K562 (cell line): ENCODE results near the gene RREB1. TPM values are rescaled to one million over a fixed set of nuclear protein-coding genes. Genes with fewer than 3 reads are reported as not detected.

Experiments
- BRF1 ChIP-seq: IDR thresholded peaks from 3 replicates; pipeline ENCODE4 v1.6.1; 2011; ENCODE audit warnings: borderline replicate concordance, mild to moderate bottlenecking; ENCODE audit not compliant: insufficient read length; ENCODE audit errors: extremely low read depth
- CBX3 ChIP-seq, 2 experiments: IDR thresholded peaks; 1 replicate in 1 of 2; 2 replicates in 1 of 2; pipeline ENCODE4 v1.6.1; 2012; ENCODE audit warnings: inconsistent platforms in 2 of 2, low read length in 2 of 2, borderline replicate concordance in 1 of 2, control low read depth in 1 of 2
- CEBPB ChIP-seq: fragments of 450-650 bp; IDR thresholded peaks from 2 replicates; pipeline ENCODE4 v1.6.1; 2016; ENCODE audit warnings: missing genetic modification characterization, missing compliant biosample characterization
- CTBP1 ChIP-seq: fragments of 450-650 bp; IDR thresholded peaks from 2 replicates; pipeline ENCODE4 v1.6.1; 2016; ENCODE audit warnings: borderline replicate concordance
- EGR1 ChIP-seq: fragments of 450-650 bp; conservative IDR thresholded peaks from 2 replicates; pipeline ENCODE4 v1.6.1; 2017; ENCODE audit warnings: mild to moderate bottlenecking
- EWSR1 ChIP-seq: fragments of 450-650 bp; IDR thresholded peaks from 2 replicates; pipeline ENCODE4 v1.6.1; 2018; ENCODE audit warnings: borderline replicate concordance, mild to moderate bottlenecking, low read depth, moderate library complexity; ENCODE audit not compliant: partially characterized antibody
- FOS ChIP-seq: IDR thresholded peaks from 3 replicates; pipeline ENCODE4 v1.6.1; 2011; ENCODE audit not compliant: insufficient read length; ENCODE audit errors: extremely low read depth
- FOXM1 ChIP-seq, 2 experiments: fragments of 450-650 bp in 1 of 2; sonication (generic) in 1 of 2; formaldehyde crosslinking in 1 of 2; IDR thresholded peaks; 2 replicates each; pipeline versions ENCODE4 v1.6.1 to v1.9.0; 2017 to 2022; ENCODE audit warnings: low read depth in 2 of 2, mild to moderate bottlenecking in 2 of 2, missing genetic modification reagents in 1 of 2, moderate library complexity in 1 of 2
- NFE2L1 ChIP-seq: fragments of 450-650 bp; IDR thresholded peaks from 2 replicates; pipeline ENCODE4 v1.6.1; 2016; ENCODE audit warnings: missing genetic modification characterization, low read depth, mild to moderate bottlenecking, missing compliant biosample characterization, moderate library complexity, borderline replicate concordance
- RBM14 ChIP-seq: fragments of 200-400 bp; formaldehyde crosslinking; IDR thresholded peaks from 2 replicates; pipeline ENCODE4 v1.6.1; 2018; ENCODE audit warnings: low read depth, mild to moderate bottlenecking, low read length, moderate library complexity, borderline replicate concordance; ENCODE audit not compliant: insufficient read depth
- ZFP1 ChIP-seq: fragments of 450-650 bp; formaldehyde crosslinking; IDR thresholded peaks from 2 replicates; pipeline ENCODE4 v1.4.0; 2020; ENCODE audit warnings: mild to moderate bottlenecking, mixed read lengths
- ZNF324 ChIP-seq: fragments of 250-450 bp; sonication (Bioruptor Pico); IDR thresholded peaks from 2 replicates; pipeline ENCODE4 v1.4.0; 2020; ENCODE audit warnings: mild to moderate bottlenecking
- ZNF431 ChIP-seq: sonication (generic); formaldehyde crosslinking; IDR thresholded peaks from 2 replicates; pipeline ENCODE4 v1.8.0; 2022; ENCODE audit warnings: mild to moderate bottlenecking, missing genetic modification reagents
- ZNF699 ChIP-seq: fragments of 250-450 bp; sonication (Bioruptor Pico); IDR thresholded peaks from 2 replicates; pipeline ENCODE4 v1.8.0; 2021; ENCODE audit warnings: mild to moderate bottlenecking, moderate library complexity; ENCODE audit not compliant: insufficient replicate concordance
- ZNF79 ChIP-seq: fragments of 250-450 bp; sonication (Bioruptor Pico); IDR thresholded peaks from 2 replicates; pipeline ENCODE4 v1.4.0; 2020; ENCODE audit warnings: low read depth, mild to moderate bottlenecking, moderate library complexity
- polyA plus RNA-seq, 8 experiments: library from polyadenylated mRNA; depleted of rRNA in 4 of 8; stranded (reverse) in 5 of 8; unstranded in 3 of 8; fragments of >200 nt; fragmentation: Nextera tagmentation in 2 of 8; fragmentation: Illumina TruSeq in 1 of 8; extraction: Ambion mirVana in 2 of 8; extraction: Trizol in 1 of 8; gene quantifications; 2 replicates each; pipeline versions ENCODE4 v1.2.1 to v1.2.3, GENCODE V29; 2011 to 2014; ENCODE audit warnings: inconsistent platforms in 1 of 8, missing spikeins in 1 of 8
- total RNA-seq, 7 experiments: library from RNA; depleted of rRNA in 6 of 7; stranded (reverse); fragments of >200 nt in 6 of 7; fragmentation: Illumina TruSeq in 2 of 7; extraction: Trizol in 2 of 7; gene quantifications; 2 replicates each; pipeline versions ENCODE4 v1.2.1 to v1.2.3, GENCODE V29; 2011 to 2021; ENCODE audit warnings: low replicate concordance in 1 of 7
- TF ChIP-seq, protein P1 (sequence below): sonication (generic); formaldehyde crosslinking; IDR thresholded peaks from 2 replicates; pipeline ENCODE4 v1.8.1; 2022; ENCODE audit warnings: missing genetic modification reagents
- TF ChIP-seq, protein P2 (sequence below): fragments of 450-650 bp; conservative IDR thresholded peaks from 2 replicates; pipeline ENCODE4 v1.6.1; 2016; ENCODE audit warnings: missing genetic modification characterization, low read depth, mild to moderate bottlenecking, control low read depth, missing compliant biosample characterization
- TF ChIP-seq, protein P3 (sequence below): fragments of 250-450 bp; sonication (Bioruptor Pico); IDR thresholded peaks from 2 replicates; pipeline ENCODE4 v1.8.0; 2021; ENCODE audit warnings: mild to moderate bottlenecking, moderate library complexity
- TF ChIP-seq, protein P4 (sequence below): fragments of 200-800 bp; sonication (Bioruptor generic); IDR thresholded peaks from 2 replicates; pipeline ENCODE4 v1.6.1; 2017; ENCODE audit warnings: missing genetic modification characterization, missing compliant biosample characterization
- TF ChIP-seq, protein P5 (sequence below): fragments of 250-450 bp; sonication (Bioruptor Pico); IDR thresholded peaks from 2 replicates; pipeline ENCODE4 v1.5.0; 2021

The RREB1 gene
- total and polyA plus RNA-seq, 9 of the 15 experiments (the other 6 are each of a cell fraction or from before 2014, with no cell fraction given), result 3.3 to 64.2 (median 19.3) TPM

GRCh38 chr6:7111095-7111690 lies 3.4 kb downstream of the RREB1 start (continued):
- TF ChIP-seq CEBPB (tag), result 0 out of 2 replicates have a peak, but pooled peaks have one; percentile 39
- TF ChIP-seq, protein P1, sequence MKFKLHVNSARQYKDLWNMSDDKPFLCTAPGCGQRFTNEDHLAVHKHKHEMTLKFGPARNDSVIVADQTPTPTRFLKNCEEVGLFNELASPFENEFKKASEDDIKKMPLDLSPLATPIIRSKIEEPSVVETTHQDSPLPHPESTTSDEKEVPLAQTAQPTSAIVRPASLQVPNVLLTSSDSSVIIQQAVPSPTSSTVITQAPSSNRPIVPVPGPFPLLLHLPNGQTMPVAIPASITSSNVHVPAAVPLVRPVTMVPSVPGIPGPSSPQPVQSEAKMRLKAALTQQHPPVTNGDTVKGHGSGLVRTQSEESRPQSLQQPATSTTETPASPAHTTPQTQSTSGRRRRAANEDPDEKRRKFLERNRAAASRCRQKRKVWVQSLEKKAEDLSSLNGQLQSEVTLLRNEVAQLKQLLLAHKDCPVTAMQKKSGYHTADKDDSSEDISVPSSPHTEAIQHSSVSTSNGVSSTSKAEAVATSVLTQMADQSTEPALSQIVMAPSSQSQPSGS (CRISPR knock-in tag), result no peak
- TF ChIP-seq ZNF431 (CRISPR knock-in tag), result no peak
- TF ChIP-seq, protein P2, sequence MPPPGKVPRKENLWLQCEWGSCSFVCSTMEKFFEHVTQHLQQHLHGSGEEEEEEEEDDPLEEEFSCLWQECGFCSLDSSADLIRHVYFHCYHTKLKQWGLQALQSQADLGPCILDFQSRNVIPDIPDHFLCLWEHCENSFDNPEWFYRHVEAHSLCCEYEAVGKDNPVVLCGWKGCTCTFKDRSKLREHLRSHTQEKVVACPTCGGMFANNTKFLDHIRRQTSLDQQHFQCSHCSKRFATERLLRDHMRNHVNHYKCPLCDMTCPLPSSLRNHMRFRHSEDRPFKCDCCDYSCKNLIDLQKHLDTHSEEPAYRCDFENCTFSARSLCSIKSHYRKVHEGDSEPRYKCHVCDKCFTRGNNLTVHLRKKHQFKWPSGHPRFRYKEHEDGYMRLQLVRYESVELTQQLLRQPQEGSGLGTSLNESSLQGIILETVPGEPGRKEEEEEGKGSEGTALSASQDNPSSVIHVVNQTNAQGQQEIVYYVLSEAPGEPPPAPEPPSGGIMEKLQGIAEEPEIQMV (tag), result no peak
- TF ChIP-seq ZFP1 (CRISPR knock-in tag), result no peak
- TF ChIP-seq CTBP1, result peak; percentile 8; the same call in 1 of the 2 replicates
- no peak for TF ChIP-seq RBM14
- TF ChIP-seq BRF1, result no peak
- TF ChIP-seq FOXM1 (IDR thresholded peaks at IDR 0.05; ENCODE audit: low read depth), result 0 out of 2 replicates have a peak, but pooled peaks have one; percentile 11
- TF ChIP-seq FOXM1 (CRISPR knock-in tag; IDR thresholded peaks at IDR 0.05; ENCODE audit: low read depth), result no peak
- no peak for TF ChIP-seq ZNF699
- TF ChIP-seq EWSR1, result no peak
- TF ChIP-seq, protein P3, sequence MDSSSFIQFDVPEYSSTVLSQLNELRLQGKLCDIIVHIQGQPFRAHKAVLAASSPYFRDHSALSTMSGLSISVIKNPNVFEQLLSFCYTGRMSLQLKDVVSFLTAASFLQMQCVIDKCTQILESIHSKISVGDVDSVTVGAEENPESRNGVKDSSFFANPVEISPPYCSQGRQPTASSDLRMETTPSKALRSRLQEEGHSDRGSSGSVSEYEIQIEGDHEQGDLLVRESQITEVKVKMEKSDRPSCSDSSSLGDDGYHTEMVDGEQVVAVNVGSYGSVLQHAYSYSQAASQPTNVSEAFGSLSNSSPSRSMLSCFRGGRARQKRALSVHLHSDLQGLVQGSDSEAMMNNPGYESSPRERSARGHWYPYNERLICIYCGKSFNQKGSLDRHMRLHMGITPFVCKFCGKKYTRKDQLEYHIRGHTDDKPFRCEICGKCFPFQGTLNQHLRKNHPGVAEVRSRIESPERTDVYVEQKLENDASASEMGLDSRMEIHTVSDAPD (CRISPR knock-in tag), result no peak
- TF ChIP-seq, protein P4, sequence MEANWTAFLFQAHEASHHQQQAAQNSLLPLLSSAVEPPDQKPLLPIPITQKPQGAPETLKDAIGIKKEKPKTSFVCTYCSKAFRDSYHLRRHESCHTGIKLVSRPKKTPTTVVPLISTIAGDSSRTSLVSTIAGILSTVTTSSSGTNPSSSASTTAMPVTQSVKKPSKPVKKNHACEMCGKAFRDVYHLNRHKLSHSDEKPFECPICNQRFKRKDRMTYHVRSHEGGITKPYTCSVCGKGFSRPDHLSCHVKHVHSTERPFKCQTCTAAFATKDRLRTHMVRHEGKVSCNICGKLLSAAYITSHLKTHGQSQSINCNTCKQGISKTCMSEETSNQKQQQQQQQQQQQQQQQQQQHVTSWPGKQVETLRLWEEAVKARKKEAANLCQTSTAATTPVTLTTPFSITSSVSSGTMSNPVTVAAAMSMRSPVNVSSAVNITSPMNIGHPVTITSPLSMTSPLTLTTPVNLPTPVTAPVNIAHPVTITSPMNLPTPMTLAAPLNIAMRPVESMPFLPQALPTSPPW, result no peak
- no peak for TF ChIP-seq FOS
- no peak for TF ChIP-seq ZNF324
- TF ChIP-seq, protein P5, sequence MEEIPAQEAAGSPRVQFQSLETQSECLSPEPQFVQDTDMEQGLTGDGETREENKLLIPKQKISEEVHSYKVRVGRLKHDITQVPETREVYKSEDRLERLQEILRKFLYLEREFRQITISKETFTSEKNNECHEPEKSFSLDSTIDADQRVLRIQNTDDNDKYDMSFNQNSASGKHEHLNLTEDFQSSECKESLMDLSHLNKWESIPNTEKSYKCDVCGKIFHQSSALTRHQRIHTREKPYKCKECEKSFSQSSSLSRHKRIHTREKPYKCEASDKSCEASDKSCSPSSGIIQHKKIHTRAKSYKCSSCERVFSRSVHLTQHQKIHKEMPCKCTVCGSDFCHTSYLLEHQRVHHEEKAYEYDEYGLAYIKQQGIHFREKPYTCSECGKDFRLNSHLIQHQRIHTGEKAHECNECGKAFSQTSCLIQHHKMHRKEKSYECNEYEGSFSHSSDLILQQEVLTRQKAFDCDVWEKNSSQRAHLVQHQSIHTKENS (CRISPR knock-in tag), result no peak
- no peak for TF ChIP-seq EGR1
- 0 out of 3 replicates have a peak, but pooled peaks of 1 of the 2 experiments have one; percentile 17 for TF ChIP-seq CBX3 (IDR thresholded peaks at IDR 0.05; ENCODE audit: borderline replicate concordance in 1 of 2, low read length in 2 of 2)
- TF ChIP-seq NFE2L1 (tag), result no peak
- TF ChIP-seq ZNF79, result no peak
